CD4-positive, alpha-beta memory T cell (primary cell): ENCODE measurements around the gene LRRC72. TPM values are rescaled to one million over a fixed set of nuclear protein-coding genes. Genes with fewer than 3 reads are reported as not detected.

Experiments used
- CTCF ChIA-PET: fragments of 350-600 bp; sonication (Branson Sonifier 250); formaldehyde crosslinking; loops from one replicate; lab custom pipeline; 2021; ENCODE audit warnings: inconsistent platforms; ENCODE audit not compliant: partially characterized antibody; lab: Charles Lee
- POLR2A ChIA-PET: fragments of 350-600 bp; sonication (Branson Sonifier 250); formaldehyde crosslinking; loops from one replicate; lab custom pipeline; 2021; ENCODE audit not compliant: partially characterized antibody; lab: Charles Lee
- DNase-seq, 5 donors: peaks; one replicate each; pipeline versions ENCODE4 v3.0.0 to v3.0.0-alpha.2; 2020 to 2022; ENCODE audit warnings: mixed read lengths in 1 of 5
- H3K27ac ChIP-seq: one replicate; pipeline ENCODE4 v1.7.0; 2013; ENCODE audit warnings: low read depth, low read length
- H3K27me3 ChIP-seq: 2 replicates; pipeline ENCODE4 v1.7.0; 2013; ENCODE audit warnings: mild to moderate bottlenecking, low read length, moderate library complexity; ENCODE audit not compliant: insufficient read depth
- H3K36me3 ChIP-seq: 2 replicates; pipeline ENCODE4 v1.7.0; 2013; ENCODE audit warnings: mild to moderate bottlenecking, low read length, moderate library complexity; ENCODE audit not compliant: insufficient read depth
- H3K4me1 ChIP-seq: 2 replicates; pipeline ENCODE4 v1.7.0; 2013; ENCODE audit warnings: mild to moderate bottlenecking, low read length, moderate library complexity; ENCODE audit not compliant: insufficient read depth
- H3K4me3 ChIP-seq, 2 donors: one replicate each; pipeline ENCODE4 v1.7.0; 2013; ENCODE audit warnings: low read length in 2 of 2, mild to moderate bottlenecking in 1 of 2
- H3K9me3 ChIP-seq, 2 donors: one replicate each; pipeline ENCODE4 v1.7.0; 2013; ENCODE audit warnings: low read length in 2 of 2, control low read depth in 1 of 2; ENCODE audit not compliant: control insufficient read depth in 1 of 2
- H3K27ac Mint-ChIP-seq, 7 donors: one replicate each; pipeline ENCODE4 v1.8.0; 2020 to 2021; ENCODE audit warnings: mixed read lengths in 7 of 7, mild to moderate bottlenecking in 6 of 7, inconsistent platforms in 3 of 7, moderate library complexity in 3 of 7
- H3K27me3 Mint-ChIP-seq, 2 donors: one replicate each; pipeline ENCODE4 v1.8.0; 2020 to 2021; ENCODE audit warnings: mixed read lengths in 2 of 2
- H3K36me3 Mint-ChIP-seq, 2 donors: one replicate each; pipeline ENCODE4 v1.8.0; 2020 to 2021; ENCODE audit warnings: mixed read lengths in 2 of 2, inconsistent platforms in 1 of 2, mild to moderate bottlenecking in 1 of 2
- H3K4me1 Mint-ChIP-seq, 4 donors: one replicate each; pipeline ENCODE4 v1.8.0; 2020 to 2021; ENCODE audit warnings: mixed read lengths in 4 of 4, mild to moderate bottlenecking in 1 of 4
- H3K4me3 Mint-ChIP-seq, 8 donors: one replicate each; pipeline ENCODE4 v1.8.0; 2020 to 2021; ENCODE audit warnings: mixed read lengths in 8 of 8, mild to moderate bottlenecking in 7 of 8, moderate library complexity in 6 of 8, inconsistent platforms in 3 of 8
- H3K9me3 Mint-ChIP-seq, 8 donors: one replicate each; pipeline ENCODE4 v1.8.0; 2020 to 2021; ENCODE audit warnings: mixed read lengths in 8 of 8, mild to moderate bottlenecking in 5 of 8, inconsistent platforms in 3 of 8, moderate library complexity in 1 of 8
- intact Hi-C: fragments of 100-400 bp; cut with micrococcal nuclease; formaldehyde crosslinking; loops from one replicate; pipeline ENCODE4 v1.15.1; 2023
- polyA plus RNA-seq, 2 donors: library from polyadenylated mRNA; unstranded; fragments of 300-500 nt; fragmentation: Illumina TruSeq; gene quantifications; one replicate each; pipeline ENCODE4 v1.2.3, GENCODE V29; 2021
- total RNA-seq, 2 experiments: library from RNA; stranded (reverse); gene quantifications; one replicate each; pipeline ENCODE4 v1.2.3, GENCODE V29; 2021

The LRRC72 gene
- total RNA-seq = not detected
- not detected for polyA plus RNA-seq

DNA sequence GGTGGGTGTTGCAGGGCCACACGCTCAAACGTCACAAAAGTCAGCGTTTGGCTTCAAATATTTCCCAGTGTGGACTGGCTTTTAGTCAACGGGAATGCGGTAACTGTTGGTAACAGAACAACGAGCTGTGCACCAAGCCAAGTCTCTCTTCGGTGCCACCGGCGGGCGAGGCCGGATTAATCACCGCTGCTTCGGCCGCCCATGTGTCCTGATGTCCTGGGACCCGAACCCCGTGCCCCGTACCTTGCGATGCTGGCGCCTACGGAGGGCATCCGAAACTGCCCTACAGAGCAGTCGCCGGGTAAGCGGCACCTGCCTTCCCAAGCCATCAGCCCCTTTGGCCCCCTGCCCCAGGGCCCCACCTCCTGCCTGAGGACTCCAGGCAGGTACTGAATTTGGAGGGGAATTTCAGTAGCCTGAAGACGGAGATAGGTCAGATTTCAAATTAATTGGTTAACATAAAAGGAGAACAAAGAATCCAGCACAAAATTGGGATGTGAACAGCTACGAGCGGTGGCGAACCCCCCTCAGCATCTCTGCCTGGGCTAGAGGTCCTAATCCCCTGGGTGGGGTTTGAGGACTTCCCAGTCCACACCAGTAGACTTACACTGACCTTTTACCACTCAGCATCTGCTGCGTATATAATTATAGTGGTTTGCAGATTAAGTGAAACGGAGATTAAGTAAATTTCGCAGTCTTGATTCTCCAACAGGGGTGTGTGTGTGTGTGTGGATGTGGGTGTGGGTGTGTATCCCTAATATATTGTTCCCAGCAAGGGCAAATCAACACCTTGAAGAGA, at the start of gene LRRC72:
LRRC72 (plus strand) TSS at position 84 of the 799 bp plus-strand sequence; CDS start at position 212, 128 bp downstream.
- H3K4me3 ChIP-seq = no peak within 1 kb of the TSS
- intact Hi-C loops = no loop called here
- no peaks in the 10 kb centered on the region for H3K27me3 ChIP-seq
- CTCF ChIA-PET = interaction anchor here (0.8 kb wide), 1 partner anchor 38 kb away, joined by 3 read pairs; no protein-coding TSS in a partner anchor
- Mint-ChIP-seq H3K4me1 (peaks cover 0 to 1% (median 0%) of the 10 kb centered on the region in 4 donors), H3K27me3 (peaks cover 2 to 3% of the 10 kb centered on the region in 2 donors), H3K36me3 (no peaks in the 10 kb centered on the region), H3K9me3 (no peaks in the 10 kb centered on the region), H3K27ac (no peak within 1 kb of the TSS), H3K4me3 (no peak within 1 kb of the TSS)
- H3K27ac ChIP-seq = no peak within 1 kb of the TSS
- no peak for DNase-seq
- POLR2A ChIA-PET = no interaction called here
- H3K4me1 ChIP-seq = no peaks in the 10 kb centered on the region
- no peaks in the 10 kb centered on the region for H3K9me3 ChIP-seq
- H3K36me3 ChIP-seq = no peaks in the 10 kb centered on the region

GRCh38 chr7:16479161-16479560, 47.5 kb upstream of the LRRC72 start:
- Mint-ChIP-seq H3K4me1 (no peaks in the 10 kb centered on the region), H3K9me3 (no peaks in the 10 kb centered on the region), H3K36me3 (no peaks in the 10 kb centered on the region), H3K4me3 (no peak overlapping the region), H3K27me3 (peaks cover 2 to 8% of the 10 kb centered on the region in 2 donors), H3K27ac (no peak overlapping the region)
- Histone ChIP-seq H3K27me3 (no peaks in the 10 kb centered on the region), H3K36me3 (no peaks in the 10 kb centered on the region), H3K9me3 (no peaks in the 10 kb centered on the region), H3K4me3 (no peak overlapping the region), H3K27ac (no peak overlapping the region), H3K4me1 (no peaks in the 10 kb centered on the region)
- intact Hi-C loops = no loop called here
- POLR2A ChIA-PET = no interaction called here
- CTCF ChIA-PET = no interaction called here
- DNase-seq = no peak

- H3K36me3 Mint-ChIP-seq = no peaks in the 10 kb centered on the region
- H3K9me3 ChIP-seq = no peaks in the 10 kb centered on the region
- H3K27ac ChIP-seq = no peak overlapping the region
- H3K4me1 ChIP-seq = no peaks in the 10 kb centered on the region
- peaks cover 2 to 8% of the 10 kb centered on the region in 2 donors for H3K27me3 Mint-ChIP-seq
- no peak overlapping the region for H3K27ac Mint-ChIP-seq
- no peaks in the 10 kb centered on the region for H3K36me3 ChIP-seq
- CTCF ChIA-PET = no interaction called here
- DNase-seq = no peak
- intact Hi-C loops = no loop called here
- H3K4me3 Mint-ChIP-seq = no peak overlapping the region
- H3K9me3 Mint-ChIP-seq = no peaks in the 10 kb centered on the region
- no peaks in the 10 kb centered on the region for H3K4me1 Mint-ChIP-seq
- H3K27me3 ChIP-seq = no peaks in the 10 kb centered on the region
- POLR2A ChIA-PET = no interaction called here
- H3K4me3 ChIP-seq = no peak overlapping the region
Measured at GRCh38 chr7:16479591-16479990, 47.0 kb upstream of the LRRC72 start.

GRCh38 chr7:16484453-16485158, 42.0 kb upstream of the LRRC72 start:
- no peak for DNase-seq
- CTCF ChIA-PET = no interaction called here
- no peaks in the 10 kb centered on the region for H3K9me3 Mint-ChIP-seq
- intact Hi-C loops = no loop called here
- H3K36me3 Mint-ChIP-seq = no peaks in the 10 kb centered on the region
- H3K9me3 ChIP-seq = no peaks in the 10 kb centered on the region
- H3K27me3 ChIP-seq = no peaks in the 10 kb centered on the region
- no peaks in the 10 kb centered on the region for H3K4me1 ChIP-seq
- no peak overlapping the region for H3K27ac ChIP-seq
- H3K27me3 Mint-ChIP-seq = peaks cover 0 to 6% of the 10 kb centered on the region in 2 donors
- no peak overlapping the region for H3K4me3 ChIP-seq
- no peak overlapping the region for H3K27ac Mint-ChIP-seq
- no peaks in the 10 kb centered on the region for H3K4me1 Mint-ChIP-seq
- POLR2A ChIA-PET = no interaction called here
- no peak overlapping the region for H3K4me3 Mint-ChIP-seq
- H3K36me3 ChIP-seq = no peaks in the 10 kb centered on the region

- no peak overlapping the region for H3K4me3 ChIP-seq
- Mint-ChIP-seq H3K27ac (no peak overlapping the region), H3K36me3 (no peaks in the 10 kb centered on the region), H3K4me3 (no peak overlapping the region), H3K27me3 (peaks cover 2 to 4% of the 10 kb centered on the region in 2 donors), H3K9me3 (no peaks in the 10 kb centered on the region), H3K4me1 (no peaks in the 10 kb centered on the region)
- H3K4me1 ChIP-seq = no peaks in the 10 kb centered on the region
- DNase-seq = no peak
- H3K27me3 ChIP-seq = no peaks in the 10 kb centered on the region
- H3K27ac ChIP-seq = no peak overlapping the region
- no peaks in the 10 kb centered on the region for H3K36me3 ChIP-seq
- intact Hi-C loops = no loop called here
- H3K9me3 ChIP-seq = no peaks in the 10 kb centered on the region
- CTCF ChIA-PET = no interaction called here
- POLR2A ChIA-PET = no interaction called here
Measured at GRCh38 chr7:16491148-16491547, 35.5 kb upstream of the LRRC72 start.

GRCh38 chr7:16492513-16493062, 34.0 kb upstream of the LRRC72 start:
- Mint-ChIP-seq H3K4me3 (no peak overlapping the region), H3K27me3 (peaks cover 4% of the 10 kb centered on the region in 2 donors), H3K9me3 (no peaks in the 10 kb centered on the region), H3K4me1 (no peaks in the 10 kb centered on the region), H3K27ac (no peak overlapping the region), H3K36me3 (no peaks in the 10 kb centered on the region)
- no peak for DNase-seq
- POLR2A ChIA-PET = no interaction called here
- no peak overlapping the region for H3K4me3 ChIP-seq
- no peaks in the 10 kb centered on the region for H3K36me3 ChIP-seq
- CTCF ChIA-PET = no interaction called here
- no peaks in the 10 kb centered on the region for H3K9me3 ChIP-seq
- no peak overlapping the region for H3K27ac ChIP-seq
- intact Hi-C loops = no loop called here
- no peaks in the 10 kb centered on the region for H3K27me3 ChIP-seq
- H3K4me1 ChIP-seq = no peaks in the 10 kb centered on the region

- no peaks in the 10 kb centered on the region for H3K9me3 Mint-ChIP-seq
- Histone ChIP-seq H3K4me1 (no peaks in the 10 kb centered on the region), H3K9me3 (no peaks in the 10 kb centered on the region), H3K4me3 (no peak overlapping the region), H3K27ac (no peak overlapping the region), H3K36me3 (no peaks in the 10 kb centered on the region), H3K27me3 (no peaks in the 10 kb centered on the region)
- H3K27ac Mint-ChIP-seq = no peak overlapping the region
- H3K27me3 Mint-ChIP-seq = peaks cover 4% of the 10 kb centered on the region in 2 donors
- no peaks in the 10 kb centered on the region for H3K36me3 Mint-ChIP-seq
- DNase-seq = no peak
- intact Hi-C loops = no loop called here
- ChIA-PET CTCF (no interaction called here), POLR2A (no interaction called here)
- H3K4me3 Mint-ChIP-seq = no peak overlapping the region
- no peaks in the 10 kb centered on the region for H3K4me1 Mint-ChIP-seq
Measured at GRCh38 chr7:16493266-16493665, 33.4 kb upstream of the LRRC72 start.
